ENCODE results near the gene SPOP. TPM values are rescaled to one million over a fixed set of nuclear protein-coding genes. Genes with fewer than 3 reads are reported as not detected.

The SPOP gene
- total and polyA plus RNA-seq, 2 donors (not counting 1 experiment from before 2014, with no cell fraction given) = 46.7 to 112 TPM

DNA sequence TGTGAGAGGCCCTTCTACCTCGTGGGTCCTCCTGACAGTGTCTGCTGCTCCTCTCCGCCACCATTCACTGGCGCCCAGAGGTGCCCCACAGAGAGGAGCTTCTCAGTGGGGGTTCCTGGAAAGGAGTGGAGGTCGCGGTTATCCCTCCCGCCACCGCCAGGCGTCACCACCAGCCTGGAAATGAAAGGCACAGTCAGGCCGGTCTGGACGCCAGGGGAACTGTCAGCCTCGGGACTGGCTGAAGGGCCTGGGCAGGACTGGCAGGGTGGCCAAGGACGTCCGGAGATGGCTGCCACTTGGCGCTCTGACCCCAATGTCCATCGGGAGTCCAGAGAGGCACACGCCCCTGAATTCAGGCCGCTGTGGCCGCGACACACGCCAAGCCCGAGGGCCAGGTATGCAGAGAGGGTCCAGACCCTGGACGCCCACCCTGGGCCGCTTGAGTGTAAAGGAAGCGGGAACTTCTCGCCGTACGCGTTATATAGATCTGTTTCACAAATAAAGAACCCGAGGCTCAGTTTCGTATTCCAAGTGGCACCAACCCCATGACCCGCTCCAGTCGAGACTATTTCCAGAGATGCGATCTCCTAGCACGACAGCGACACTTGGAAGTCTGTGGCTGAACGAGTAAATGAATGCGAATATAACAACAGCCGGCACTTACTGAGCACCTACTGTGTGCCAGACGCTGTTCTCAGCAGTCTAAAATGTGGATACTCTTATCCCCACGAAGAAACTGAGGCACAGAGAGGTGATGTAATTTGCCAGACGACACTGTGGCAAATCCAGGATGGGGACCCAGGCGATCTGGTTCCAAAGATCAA lies 109.8 kb downstream of the SPOP start:
- peak overlapping the region; percentile 83 for H3K4me2 ChIP-seq (ENCODE audit: extremely low read depth, insufficient read depth, low read length)
- H3K9ac ChIP-seq (ENCODE audit: insufficient read depth, low read length) = no peak overlapping the region
- no peaks in the 10 kb centered on the region for H4K20me1 ChIP-seq (ENCODE audit: control insufficient read depth, extremely low read depth, insufficient read depth, low read length)
- H2AFZ ChIP-seq (ENCODE audit: low read length) = peak overlapping the region; percentile 79
- no peaks in the 10 kb centered on the region for H3K9me3 ChIP-seq (ENCODE audit: control insufficient read depth, insufficient read depth, low read depth, low read length)
- H3K4me3 ChIP-seq (replicated peaks in 1 of 4; ENCODE audit: control extremely low read depth in 1 of 4, insufficient read depth in 1 of 4, low read depth in 3 of 4, low read length in 4 of 4) = peak overlapping the region; percentile 14 to 53 (median 38)
- no peaks in the 10 kb centered on the region for H3K36me3 ChIP-seq (ENCODE audit: control insufficient read depth, insufficient read depth, low read length)
- no peak for TF ChIP-seq EZH2 (IDR thresholded peaks at IDR 0.05; ENCODE audit: low read length, missing control alignments)
- TF ChIP-seq, protein P1, sequence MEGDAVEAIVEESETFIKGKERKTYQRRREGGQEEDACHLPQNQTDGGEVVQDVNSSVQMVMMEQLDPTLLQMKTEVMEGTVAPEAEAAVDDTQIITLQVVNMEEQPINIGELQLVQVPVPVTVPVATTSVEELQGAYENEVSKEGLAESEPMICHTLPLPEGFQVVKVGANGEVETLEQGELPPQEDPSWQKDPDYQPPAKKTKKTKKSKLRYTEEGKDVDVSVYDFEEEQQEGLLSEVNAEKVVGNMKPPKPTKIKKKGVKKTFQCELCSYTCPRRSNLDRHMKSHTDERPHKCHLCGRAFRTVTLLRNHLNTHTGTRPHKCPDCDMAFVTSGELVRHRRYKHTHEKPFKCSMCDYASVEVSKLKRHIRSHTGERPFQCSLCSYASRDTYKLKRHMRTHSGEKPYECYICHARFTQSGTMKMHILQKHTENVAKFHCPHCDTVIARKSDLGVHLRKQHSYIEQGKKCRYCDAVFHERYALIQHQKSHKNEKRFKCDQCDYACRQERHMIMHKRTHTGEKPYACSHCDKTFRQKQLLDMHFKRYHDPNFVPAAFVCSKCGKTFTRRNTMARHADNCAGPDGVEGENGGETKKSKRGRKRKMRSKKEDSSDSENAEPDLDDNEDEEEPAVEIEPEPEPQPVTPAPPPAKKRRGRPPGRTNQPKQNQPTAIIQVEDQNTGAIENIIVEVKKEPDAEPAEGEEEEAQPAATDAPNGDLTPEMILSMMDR (conservative IDR thresholded peaks at IDR 0.05 in 1 of 2, IDR thresholded peaks at IDR 0.05 in 1 of 2; ENCODE audit: low read depth in 1 of 2, low read length in 2 of 2) = peak; percentile 85 to 97
- peaks cover 11% of the 10 kb centered on the region for H3K27me3 ChIP-seq (ENCODE audit: control insufficient read depth, insufficient read depth, low read length)
- H3K79me2 ChIP-seq (ENCODE audit: control insufficient read depth, insufficient read depth, low read length) = no peaks in the 10 kb centered on the region
- no peak overlapping the region for H3K27ac ChIP-seq (ENCODE audit: insufficient read depth, low read length)
- DNase-seq (ENCODE audit: low read depth in 2 of 2) = peak; percentile 62 to 70
- no peaks in the 10 kb centered on the region for H3K4me1 ChIP-seq (ENCODE audit: control insufficient read depth, extremely low read depth, insufficient read depth, low read length)

DNA sequence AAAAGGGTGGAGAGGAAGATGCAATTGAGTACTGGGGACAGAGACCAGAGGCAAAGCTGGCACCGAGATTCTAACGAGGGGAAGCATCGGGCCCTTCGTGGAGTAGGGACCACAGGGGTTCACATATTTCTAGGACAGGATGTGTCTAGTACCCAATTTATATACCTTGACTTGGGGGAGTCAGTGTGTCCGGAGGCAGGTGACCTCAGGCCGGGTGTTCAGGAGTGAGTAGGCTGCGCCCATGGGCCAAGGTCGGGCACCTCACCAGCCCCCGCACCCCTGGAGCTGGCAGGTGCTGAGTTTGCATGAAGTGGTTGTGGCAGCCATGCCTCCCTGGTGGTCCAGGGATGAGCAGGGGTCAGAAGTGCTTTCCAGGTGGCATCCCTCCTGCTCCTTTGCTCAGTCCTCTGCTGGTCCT lies 110.8 kb downstream of the SPOP start:
- no peaks in the 10 kb centered on the region for H3K36me3 ChIP-seq (ENCODE audit: control insufficient read depth, insufficient read depth, low read length)
- H3K27ac ChIP-seq (ENCODE audit: insufficient read depth, low read length) = no peak overlapping the region
- H3K9ac ChIP-seq (ENCODE audit: insufficient read depth, low read length) = no peak overlapping the region
- H3K4me2 ChIP-seq (ENCODE audit: extremely low read depth, insufficient read depth, low read length) = no peak overlapping the region
- TF ChIP-seq, protein P1 (conservative IDR thresholded peaks at IDR 0.05 in 1 of 2, IDR thresholded peaks at IDR 0.05 in 1 of 2; ENCODE audit: low read depth in 1 of 2, low read length in 2 of 2) = no peak
- no peak for TF ChIP-seq EZH2 (IDR thresholded peaks at IDR 0.05; ENCODE audit: low read length, missing control alignments)
- no peaks in the 10 kb centered on the region for H4K20me1 ChIP-seq (ENCODE audit: control insufficient read depth, extremely low read depth, insufficient read depth, low read length)
- H3K27me3 ChIP-seq (ENCODE audit: control insufficient read depth, insufficient read depth, low read length) = peaks cover 3% of the 10 kb centered on the region
- H3K4me3 ChIP-seq (replicated peaks in 1 of 4; ENCODE audit: control extremely low read depth in 1 of 4, insufficient read depth in 1 of 4, low read depth in 3 of 4, low read length in 4 of 4) = no peak overlapping the region
- no peaks in the 10 kb centered on the region for H3K4me1 ChIP-seq (ENCODE audit: control insufficient read depth, extremely low read depth, insufficient read depth, low read length)
- H2AFZ ChIP-seq (ENCODE audit: low read length) = no peak overlapping the region
- DNase-seq (ENCODE audit: low read depth in 2 of 2) = no peak
- H3K9me3 ChIP-seq (ENCODE audit: control insufficient read depth, insufficient read depth, low read depth, low read length) = no peaks in the 10 kb centered on the region
- H3K79me2 ChIP-seq (ENCODE audit: control insufficient read depth, insufficient read depth, low read length) = no peaks in the 10 kb centered on the region

DNA sequence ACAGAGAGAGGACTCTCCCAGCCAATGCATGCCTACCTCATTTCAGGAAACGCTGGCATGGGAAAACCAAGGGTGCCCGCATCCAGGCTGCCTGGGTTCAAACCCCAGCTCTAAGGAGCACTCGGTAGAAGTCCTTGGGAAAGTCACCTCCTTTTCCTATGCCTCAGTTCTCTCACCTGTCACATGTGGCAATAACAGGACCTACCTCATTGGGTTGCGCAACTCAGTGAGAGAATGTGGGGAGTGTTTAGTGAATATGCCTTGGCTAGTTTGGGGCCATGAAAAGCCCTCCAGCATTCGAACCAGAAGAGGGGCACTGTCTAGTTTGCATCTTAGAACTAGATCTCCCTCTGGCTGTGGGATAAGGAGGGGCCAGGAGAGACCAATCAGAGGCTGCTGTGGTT lies 111.2 kb downstream of the SPOP start:
- Histone ChIP-seq H3K4me1 (ENCODE audit: control insufficient read depth, extremely low read depth, insufficient read depth, low read length) (no peaks in the 10 kb centered on the region), H4K20me1 (ENCODE audit: control insufficient read depth, extremely low read depth, insufficient read depth, low read length) (no peaks in the 10 kb centered on the region), H3K79me2 (ENCODE audit: control insufficient read depth, insufficient read depth, low read length) (no peaks in the 10 kb centered on the region), H3K36me3 (ENCODE audit: control insufficient read depth, insufficient read depth, low read length) (no peaks in the 10 kb centered on the region), H2AFZ (ENCODE audit: low read length) (no peak overlapping the region), H3K27me3 (ENCODE audit: control insufficient read depth, insufficient read depth, low read length) (peaks cover 2% of the 10 kb centered on the region), H3K9ac (ENCODE audit: insufficient read depth, low read length) (no peak overlapping the region), H3K27ac (ENCODE audit: insufficient read depth, low read length) (no peak overlapping the region), H3K9me3 (ENCODE audit: control insufficient read depth, insufficient read depth, low read depth, low read length) (no peaks in the 10 kb centered on the region), H3K4me2 (ENCODE audit: extremely low read depth, insufficient read depth, low read length) (no peak overlapping the region), H3K4me3 (replicated peaks in 1 of 4; ENCODE audit: control extremely low read depth in 1 of 4, insufficient read depth in 1 of 4, low read depth in 3 of 4, low read length in 4 of 4) (no peak overlapping the region)
- no peak for TF ChIP-seq EZH2 (IDR thresholded peaks at IDR 0.05; ENCODE audit: low read length, missing control alignments)
- TF ChIP-seq, protein P1 (conservative IDR thresholded peaks at IDR 0.05 in 1 of 2, IDR thresholded peaks at IDR 0.05 in 1 of 2; ENCODE audit: low read depth in 1 of 2, low read length in 2 of 2) = no peak
- DNase-seq (ENCODE audit: low read depth in 2 of 2) = no peak
